Activated CD8-positive, alpha-beta T cell treated with anti-CD3 and anti-CD28 coated beads for 36 hours (primary cell): Measurements from ENCODE around the gene PIM2. TPM values are rescaled to one million over a fixed set of nuclear protein-coding genes. Genes with fewer than 3 reads are reported as not detected.

ENCODE experiments used
- ATAC-seq: fragments of 200-7000 bp; cut with Tn5 transposase; one replicate; pipeline ENCODE4 v1.10.0; 2021; ENCODE audit warnings: mild to moderate bottlenecking, moderate library complexity
- CTCF ChIA-PET: fragments of 350-600 bp; sonication (Branson Sonifier 250); formaldehyde crosslinking; loops from one replicate; lab custom pipeline; 2021; ENCODE audit warnings: antibody characterized with exemption; lab: Charles Lee
- POLR2A ChIA-PET: fragments of 350-600 bp; sonication (Branson Sonifier 250); formaldehyde crosslinking; loops from one replicate; lab custom pipeline; 2021; ENCODE audit warnings: antibody characterized with exemption; lab: Charles Lee
- DNase-seq: peaks from one replicate; pipeline ENCODE4 v3.0.0-alpha.2; 2020
- H3K27ac Mint-ChIP-seq: one replicate; pipeline ENCODE4 v1.8.0; 2021; ENCODE audit warnings: mild to moderate bottlenecking, mixed read lengths
- H3K27me3 Mint-ChIP-seq: one replicate; pipeline ENCODE4 v1.8.0; 2021; ENCODE audit warnings: mixed read lengths
- H3K36me3 Mint-ChIP-seq: one replicate; pipeline ENCODE4 v1.8.0; 2021; ENCODE audit warnings: low read depth, mixed read lengths
- H3K4me1 Mint-ChIP-seq: one replicate; pipeline ENCODE4 v1.8.0; 2021; ENCODE audit warnings: low read depth, mixed read lengths
- H3K4me3 Mint-ChIP-seq: one replicate; pipeline ENCODE4 v1.8.0; 2021; ENCODE audit warnings: mild to moderate bottlenecking, moderate library complexity, mixed read lengths
- H3K9me3 Mint-ChIP-seq: one replicate; pipeline ENCODE4 v1.8.0; 2021; ENCODE audit warnings: mixed read lengths
- CTCF ChIP-seq: fragments of 200-600 bp; IDR thresholded peaks from one replicate; pipeline ENCODE4 v1.8.0; 2022; ENCODE audit warnings: antibody characterized with exemption, mild to moderate bottlenecking
- intact Hi-C: fragments of 100-400 bp; cut with micrococcal nuclease; formaldehyde crosslinking; loops from one replicate; pipeline ENCODE4 v1.10.0; 2022
- total RNA-seq, 2 experiments: library from RNA; stranded (reverse); gene quantifications; one replicate each; pipeline ENCODE4 v1.2.3, GENCODE V29; 2021

The PIM2 gene
- total RNA-seq, 2 experiments from 2014 or later, result 169 to 177 TPM

GRCh38 chrX:48896611-48897011 is 22.2 kb downstream of the PIM2 start:
- H3K27ac Mint-ChIP-seq, result peak overlapping the region; percentile 96
- DNase-seq, result no peak
- H3K36me3 Mint-ChIP-seq, result peaks cover 14% of the 10 kb centered on the region
- ChIA-PET CTCF (interaction anchor here (1.6 kb wide), 1 partner anchor 41 kb away, joined by 6 read pairs; no protein-coding TSS in a partner anchor), POLR2A (interaction anchor here (0.7 to 2.1 kb wide), 7 partner anchors 10 to 58 kb away, joined by 3 to 15 read pairs (median 4); no protein-coding TSS in a partner anchor)
- no peak for ATAC-seq
- intact Hi-C loops, result no loop called here
- no peaks in the 10 kb centered on the region for H3K27me3 Mint-ChIP-seq
- peaks cover 32% of the 10 kb centered on the region for H3K4me1 Mint-ChIP-seq
- TF ChIP-seq CTCF, result no peak
- no peaks in the 10 kb centered on the region for H3K9me3 Mint-ChIP-seq
- peak overlapping the region; percentile 84 for H3K4me3 Mint-ChIP-seq

GRCh38 chrX:48894891-48895290 is 23.9 kb downstream of the PIM2 start:
- no peaks in the 10 kb centered on the region for H3K9me3 Mint-ChIP-seq
- CTCF ChIA-PET, result interaction anchor here (0.9 kb wide), 1 partner anchor 247 kb away, joined by 3 read pairs; no protein-coding TSS in a partner anchor
- intact Hi-C loops, result no loop called here
- H3K27ac Mint-ChIP-seq, result no peak overlapping the region
- TF ChIP-seq CTCF, result no peak
- DNase-seq (no peak), ATAC-seq (no peak)
- peak overlapping the region; percentile 15 for H3K4me3 Mint-ChIP-seq
- H3K27me3 Mint-ChIP-seq, result no peaks in the 10 kb centered on the region
- H3K36me3 Mint-ChIP-seq, result peaks cover 8% of the 10 kb centered on the region
- POLR2A ChIA-PET, result interaction anchor here (0.6 kb wide), 1 partner anchor 118 kb away, joined by 3 read pairs; no protein-coding TSS in a partner anchor
- peaks cover 38% of the 10 kb centered on the region for H3K4me1 Mint-ChIP-seq

GRCh38 chrX:48893556-48894348 is 25.1 kb downstream of the PIM2 start:
- intact Hi-C loops, result no loop called here

GRCh38 chrX:48892896-48893295 is 25.9 kb downstream of the PIM2 start:
- TF ChIP-seq CTCF, result no peak
- no peak for ATAC-seq
- Mint-ChIP-seq H3K9me3 (no peaks in the 10 kb centered on the region), H3K4me1 (peaks cover 28% of the 10 kb centered on the region), H3K4me3 (no peak overlapping the region), H3K27me3 (no peaks in the 10 kb centered on the region), H3K27ac (no peak overlapping the region), H3K36me3 (peaks cover 6% of the 10 kb centered on the region)
- intact Hi-C loops, result no loop called here
- ChIA-PET CTCF (interaction anchor here (0.9 to 1.3 kb wide), 2 partner anchors 22 to 53 kb away, joined by 3 read pairs; no protein-coding TSS in a partner anchor), POLR2A (interaction anchor here (1.0 to 1.8 kb wide), 3 partner anchors 9 to 19 kb away, joined by 3 to 6 read pairs (median 3); no protein-coding TSS in a partner anchor)
- no peak for DNase-seq

More at GRCh38 chrX:48893556-48894348, 25.1 kb downstream of the PIM2 start:
- H3K4me1 Mint-ChIP-seq, result peaks cover 30% of the 10 kb centered on the region
- POLR2A ChIA-PET, result interaction anchor here (0.7 to 1.0 kb wide), 2 partner anchors 8 to 16 kb away, joined by 3 read pairs; no protein-coding TSS in a partner anchor
- H3K36me3 Mint-ChIP-seq, result peaks cover 6% of the 10 kb centered on the region
- H3K27me3 Mint-ChIP-seq, result no peaks in the 10 kb centered on the region
- TF ChIP-seq CTCF, result no peak
- no peak for ATAC-seq
- CTCF ChIA-PET, result interaction anchor here (0.9 kb wide), 1 partner anchor 246 kb away, joined by 3 read pairs; no protein-coding TSS in a partner anchor
- H3K4me3 Mint-ChIP-seq, result no peak overlapping the region
- DNase-seq, result no peak
- no peak overlapping the region for H3K27ac Mint-ChIP-seq
- no peaks in the 10 kb centered on the region for H3K9me3 Mint-ChIP-seq
